ENCODE results near the gene ATPAF1.

DNA sequence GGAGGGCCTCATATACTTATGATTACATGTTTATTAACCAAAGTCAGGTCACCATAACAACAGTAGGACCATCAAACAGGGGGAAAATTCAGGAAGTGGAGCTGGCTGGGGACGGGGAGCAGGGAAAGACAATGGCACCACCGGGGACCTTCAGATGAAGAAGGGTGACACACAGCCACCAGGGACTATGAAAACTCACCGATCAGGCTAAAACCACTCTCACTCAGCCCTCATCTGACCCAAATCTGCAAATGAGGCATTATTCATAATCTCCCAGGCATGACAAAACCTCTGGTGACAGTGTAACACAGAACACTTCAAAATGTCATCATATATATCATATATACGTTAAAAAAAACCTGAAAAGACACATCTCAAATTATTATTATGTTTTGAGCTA, 75.3 kb downstream of the ATPAF1 start:
- TF ChIP-seq CTCF (IDR thresholded peaks at IDR 0.05) (no peak), POLR2A (IDR thresholded peaks at IDR 0.05) (no peak)

Measured in adrenal gland (tissue), 5 donors.